NCI-H2171 (cell line): ENCODE measurements around the gene TRIM13.
"Not testable (repeated sequence)": the region's sequence is repeated elsewhere in the genome, so short reads cannot be mapped to it uniquely, and the experiment has no call there.

Source experiments
- DNase-seq: peaks from one replicate; lab custom pipeline; 2025; lab: John Stamatoyannopoulos, UW

TRIM13 gene

GRCh38 chr13:50060718-50061117 lies 63.9 kb downstream of the TRIM13 start:
- DNase-seq: no peak

- DNase-seq: not testable (repeated sequence)
These were observed 65.5 kb downstream of the TRIM13 start for GRCh38 chr13:50062336-50062735.

GRCh38 chr13:50065712-50066111 lies 68.9 kb downstream of the TRIM13 start:
- no peak for DNase-seq
